ENCODE measurements around the gene POFUT1. TPM values are rescaled to one million over a fixed set of nuclear protein-coding genes. Genes with fewer than 3 reads are reported as not detected.

The POFUT1 gene
- total RNA-seq = 28.9 TPM
- long read RNA-seq, full-length matches to known transcripts = 61 of 70 reads
- long read RNA-seq, partial matches to known transcripts = 6 of 70 reads
- long read RNA-seq, other reads (novel, unspliced or antisense) = 3 of 70 reads

DNA sequence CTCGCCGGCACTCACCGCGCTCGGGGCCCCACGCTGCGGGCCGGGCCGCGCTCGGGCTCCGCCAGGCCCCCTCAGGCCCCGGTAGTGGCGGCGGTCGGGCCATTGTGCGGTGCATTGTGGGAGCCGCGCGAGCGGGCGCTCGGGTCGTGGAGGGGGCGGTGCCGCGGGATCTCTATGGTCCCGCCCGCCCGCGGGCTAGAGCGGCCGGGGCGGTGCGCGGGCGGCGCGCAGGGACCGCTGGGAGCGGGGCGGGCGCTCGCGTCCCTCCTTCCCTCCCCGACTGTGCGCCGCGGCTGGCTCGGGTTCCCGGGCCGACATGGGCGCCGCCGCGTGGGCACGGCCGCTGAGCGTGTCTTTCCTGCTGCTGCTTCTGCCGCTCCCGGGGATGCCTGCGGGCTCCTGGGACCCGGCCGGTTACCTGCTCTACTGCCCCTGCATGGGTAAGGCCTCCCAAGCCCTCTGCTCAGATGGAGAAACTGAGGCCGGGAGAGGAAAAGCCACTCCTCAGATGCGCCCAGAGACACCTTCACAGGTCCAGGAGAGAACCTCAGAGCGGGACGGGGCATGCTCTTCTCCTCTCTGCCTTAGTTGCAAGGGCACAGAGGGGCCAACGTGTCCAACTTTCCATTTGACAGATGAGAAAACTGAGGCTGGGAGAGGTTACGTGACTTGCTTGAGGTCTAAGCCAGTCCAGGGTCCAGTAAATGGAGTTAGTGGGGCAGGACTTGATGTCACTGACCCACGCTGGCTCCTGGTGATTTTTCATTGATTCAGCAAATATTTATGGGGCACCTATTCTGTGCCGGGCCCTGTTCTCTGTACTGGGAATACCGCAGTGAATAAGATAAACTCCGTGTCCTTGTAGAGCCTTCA, at the start of gene POFUT1, which contains the start of gene PLAGL2:
TSS of gene POFUT1 (plus strand) at position 255 of the 873 bp plus-strand sequence. CDS start at position 317, 62 bp downstream.
TSS of gene PLAGL2 (minus strand) at position 118 of the 873 bp plus-strand sequence. CDS start 5,565 bp downstream, outside the sequence.
- H3K9me3 ChIP-seq (replicated peaks) = no peaks in the 10 kb centered on the region
- TF ChIP-seq, protein P1, sequence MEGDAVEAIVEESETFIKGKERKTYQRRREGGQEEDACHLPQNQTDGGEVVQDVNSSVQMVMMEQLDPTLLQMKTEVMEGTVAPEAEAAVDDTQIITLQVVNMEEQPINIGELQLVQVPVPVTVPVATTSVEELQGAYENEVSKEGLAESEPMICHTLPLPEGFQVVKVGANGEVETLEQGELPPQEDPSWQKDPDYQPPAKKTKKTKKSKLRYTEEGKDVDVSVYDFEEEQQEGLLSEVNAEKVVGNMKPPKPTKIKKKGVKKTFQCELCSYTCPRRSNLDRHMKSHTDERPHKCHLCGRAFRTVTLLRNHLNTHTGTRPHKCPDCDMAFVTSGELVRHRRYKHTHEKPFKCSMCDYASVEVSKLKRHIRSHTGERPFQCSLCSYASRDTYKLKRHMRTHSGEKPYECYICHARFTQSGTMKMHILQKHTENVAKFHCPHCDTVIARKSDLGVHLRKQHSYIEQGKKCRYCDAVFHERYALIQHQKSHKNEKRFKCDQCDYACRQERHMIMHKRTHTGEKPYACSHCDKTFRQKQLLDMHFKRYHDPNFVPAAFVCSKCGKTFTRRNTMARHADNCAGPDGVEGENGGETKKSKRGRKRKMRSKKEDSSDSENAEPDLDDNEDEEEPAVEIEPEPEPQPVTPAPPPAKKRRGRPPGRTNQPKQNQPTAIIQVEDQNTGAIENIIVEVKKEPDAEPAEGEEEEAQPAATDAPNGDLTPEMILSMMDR (IDR thresholded peaks at IDR 0.05; ENCODE audit: borderline replicate concordance) = peak; percentile 29
- intact Hi-C loops (cut with micrococcal nuclease) = no loop called here

DNA sequence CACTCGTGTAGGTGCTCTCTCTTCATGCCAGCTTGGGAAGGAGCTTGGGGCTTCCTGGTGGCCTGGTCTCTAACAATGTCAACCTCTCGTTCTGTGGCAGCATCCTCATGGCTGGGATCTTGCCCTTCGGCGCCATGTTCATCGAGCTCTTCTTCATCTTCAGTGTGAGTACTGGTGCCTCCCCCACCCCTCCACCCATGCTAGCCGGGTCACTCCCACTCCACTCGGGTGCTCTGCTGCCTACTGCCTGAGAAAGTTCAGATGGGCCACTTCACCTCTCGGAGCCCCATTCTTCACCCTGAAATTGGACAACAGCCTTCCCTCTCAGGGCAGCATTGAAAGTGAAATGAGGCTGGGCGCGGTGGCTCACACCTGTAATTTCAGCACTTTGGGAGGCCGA, 49.3 kb upstream of the POFUT1 start:
- no peak overlapping the region for H3K4me3 ChIP-seq
- no peak overlapping the region for H3K27ac ChIP-seq (replicated peaks)
- intact Hi-C loops (cut with micrococcal nuclease) = no loop called here
- no peaks in the 10 kb centered on the region for H3K27me3 ChIP-seq (ENCODE audit: low read depth)
- no peaks in the 10 kb centered on the region for H3K9me3 ChIP-seq (replicated peaks)
- TF ChIP-seq, protein P1 (IDR thresholded peaks at IDR 0.05; ENCODE audit: borderline replicate concordance) = no peak
- no peak for DNase-seq
- peaks cover 18% of the 10 kb centered on the region for H3K4me1 ChIP-seq
- peaks cover 77% of the 10 kb centered on the region for H3K36me3 ChIP-seq

More for the DNA sequence above, at the start of gene POFUT1, which contains the start of gene PLAGL2:
- Histone ChIP-seq H3K4me1 (peaks cover 65% of the 10 kb centered on the region), H3K27me3 (ENCODE audit: low read depth) (no peaks in the 10 kb centered on the region), H3K27ac (replicated peaks) (peak within 1 kb of the TSS; percentile 97), H3K36me3 (peaks cover 27% of the 10 kb centered on the region), H3K4me3 (peak within 1 kb of the TSS; percentile 100)
- peak; percentile 91 for DNase-seq

DNA sequence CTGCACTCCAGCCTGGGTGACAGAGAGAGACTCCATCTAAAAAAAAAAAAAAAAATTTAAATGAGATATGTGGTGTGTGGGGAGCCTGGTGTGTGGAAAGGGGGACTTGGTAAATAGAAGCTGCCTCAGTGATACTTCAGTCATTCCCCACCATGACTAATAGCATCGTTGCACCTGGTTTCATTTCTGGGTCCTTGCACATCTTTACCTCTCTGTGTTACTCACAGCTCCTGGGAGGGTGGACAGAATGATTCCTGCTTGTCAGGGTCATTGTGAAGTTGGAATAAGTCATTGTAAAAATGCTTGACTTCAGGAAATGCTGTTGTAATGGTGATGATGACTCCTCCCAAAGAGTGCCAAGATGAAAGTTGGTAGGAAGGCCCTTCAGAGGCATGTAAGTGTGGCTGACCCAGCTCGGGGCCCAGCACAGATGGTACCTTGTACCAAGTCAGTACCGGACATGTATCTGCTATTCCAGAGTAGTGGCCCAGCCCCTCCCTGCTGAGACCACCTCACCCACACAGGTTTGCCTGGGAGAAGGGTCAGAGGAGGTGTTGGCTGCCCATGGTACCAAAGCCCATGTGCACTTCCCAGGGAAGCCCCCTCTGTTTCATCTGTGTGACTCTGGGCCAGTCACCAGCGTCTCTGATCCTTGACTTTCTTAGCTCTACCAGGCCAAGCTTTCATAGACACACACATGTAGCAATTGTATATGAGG, 48.6 kb upstream of the POFUT1 start:
- Histone ChIP-seq H3K36me3 (peaks cover 75% of the 10 kb centered on the region), H3K4me3 (no peak overlapping the region), H3K27me3 (ENCODE audit: low read depth) (no peaks in the 10 kb centered on the region), H3K27ac (replicated peaks) (no peak overlapping the region), H3K9me3 (replicated peaks) (no peaks in the 10 kb centered on the region), H3K4me1 (peaks cover 18% of the 10 kb centered on the region)
- DNase-seq = no peak
- intact Hi-C loops (cut with micrococcal nuclease) = no loop called here
- TF ChIP-seq, protein P1 (IDR thresholded peaks at IDR 0.05; ENCODE audit: borderline replicate concordance) = no peak

DNA sequence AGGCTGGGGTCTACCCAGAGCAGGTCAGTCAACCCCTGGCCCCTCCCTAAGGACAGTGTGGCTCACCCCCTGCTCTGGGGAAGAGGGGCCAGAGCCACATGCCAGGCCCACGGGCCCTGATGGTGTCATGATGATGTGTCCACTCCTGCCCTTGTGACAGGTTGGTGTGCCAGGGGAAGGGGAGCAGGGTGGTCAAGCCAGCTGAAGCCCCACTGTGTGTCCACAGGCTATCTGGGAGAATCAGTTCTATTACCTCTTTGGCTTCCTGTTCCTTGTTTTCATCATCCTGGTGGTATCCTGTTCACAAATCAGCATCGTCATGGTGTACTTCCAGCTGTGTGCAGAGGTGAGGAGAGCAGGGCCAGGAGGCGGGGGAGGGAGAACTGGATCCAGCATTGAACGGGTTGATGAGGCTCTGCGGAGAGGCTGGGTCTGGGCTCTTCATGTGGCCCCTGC, 47.9 kb upstream of the POFUT1 start:
- no peaks in the 10 kb centered on the region for H3K27me3 ChIP-seq (ENCODE audit: low read depth)
- DNase-seq = no peak
- no peak overlapping the region for H3K27ac ChIP-seq (replicated peaks)
- intact Hi-C loops (cut with micrococcal nuclease) = no loop called here
- TF ChIP-seq, protein P1 (IDR thresholded peaks at IDR 0.05; ENCODE audit: borderline replicate concordance) = no peak
- H3K36me3 ChIP-seq = peaks cover 76% of the 10 kb centered on the region
- H3K4me3 ChIP-seq = no peak overlapping the region
- peaks cover 11% of the 10 kb centered on the region for H3K4me1 ChIP-seq
- H3K9me3 ChIP-seq (replicated peaks) = no peaks in the 10 kb centered on the region

DNA sequence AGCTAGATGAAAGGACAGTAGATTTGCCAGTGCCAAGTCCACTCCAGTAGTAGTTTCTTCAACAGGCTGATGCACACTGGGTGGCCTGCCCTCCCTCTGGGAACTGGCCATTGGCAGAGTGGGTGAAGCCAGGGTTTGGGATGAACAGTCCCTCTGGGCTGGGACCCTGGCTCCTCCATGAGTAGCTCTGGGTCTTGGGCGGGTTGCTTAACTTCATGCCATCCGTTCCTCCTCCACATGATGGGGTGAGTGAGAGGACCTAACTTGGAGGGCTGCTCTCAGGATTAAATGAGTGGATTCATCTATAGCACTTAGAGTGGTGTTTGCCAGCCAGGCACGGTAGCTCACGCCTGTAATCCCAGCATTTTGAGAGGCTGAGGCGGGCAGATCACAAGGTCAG, 47.3 kb upstream of the POFUT1 start:
- TF ChIP-seq, protein P1 (IDR thresholded peaks at IDR 0.05; ENCODE audit: borderline replicate concordance) = no peak
- Histone ChIP-seq H3K4me3 (no peak overlapping the region), H3K4me1 (peaks cover 6% of the 10 kb centered on the region), H3K36me3 (peaks cover 79% of the 10 kb centered on the region), H3K27me3 (ENCODE audit: low read depth) (no peaks in the 10 kb centered on the region), H3K9me3 (replicated peaks) (no peaks in the 10 kb centered on the region), H3K27ac (replicated peaks) (no peak overlapping the region)
- DNase-seq = no peak
- intact Hi-C loops (cut with micrococcal nuclease) = no loop called here
